Inferior parietal cortex (tissue), 1 donor: ENCODE results near the gene INKA1.

ENCODE experiments used
- DNase-seq: peaks from one replicate; pipeline ENCODE4 v3.0.0-alpha.2; 2016; ENCODE audit errors: extremely low spot score

The INKA1 gene

GRCh38 chr3:49786357-49787181 lies 16.5 kb upstream of the INKA1 start, which contains the start of gene IP6K1:
TSS of gene IP6K1 (minus strand) at chr3:49786542. CDS start at chr3:49748040, 38,502 bp downstream.
- DNase-seq = peak; percentile 100

- DNase-seq = no peak
These were observed 15.9 kb upstream of the INKA1 start for GRCh38 chr3:49787182-49787464.

- DNase-seq = no peak
These were observed 15.5 kb upstream of the INKA1 start for GRCh38 chr3:49787536-49787935.

GRCh38 chr3:49788056-49788455 lies 15.0 kb upstream of the INKA1 start:
- no peak for DNase-seq

GRCh38 chr3:49790626-49791411 lies 12.2 kb upstream of the INKA1 start:
- DNase-seq = no peak

- no peak for DNase-seq
These were observed 11.5 kb upstream of the INKA1 start for GRCh38 chr3:49791571-49791970.

- DNase-seq = no peak
These were observed 10.5 kb upstream of the INKA1 start for GRCh38 chr3:49792371-49793150.

- no peak for DNase-seq
These were observed 9.5 kb upstream of the INKA1 start for GRCh38 chr3:49793486-49794085.

GRCh38 chr3:49794431-49794830 lies 8.6 kb upstream of the INKA1 start:
- no peak for DNase-seq

GRCh38 chr3:49794926-49795905 lies 7.8 kb upstream of the INKA1 start:
- no peak for DNase-seq

GRCh38 chr3:49799105-49799504 lies 4.0 kb upstream of the INKA1 start:
- no peak for DNase-seq

- DNase-seq = no peak
These were observed 3.3 kb upstream of the INKA1 start, which contains the start of gene CDHR4 for GRCh38 chr3:49799761-49800160. TSS of gene CDHR4 (minus strand) at chr3:49799873. CDS start at chr3:49799812, 61 bp downstream.

- no peak for DNase-seq
These were observed 1.9 kb upstream of the INKA1 start for GRCh38 chr3:49801160-49801559.

GRCh38 chr3:49803465-49804140 lies 542 bp downstream of the INKA1 start:
- DNase-seq = no peak

GRCh38 chr3:49804141-49805041 lies 1.3 kb downstream of the INKA1 start:
- DNase-seq = no peak

- no peak for DNase-seq
These were observed 2.3 kb downstream of the INKA1 start for GRCh38 chr3:49805367-49805782.

- no peak for DNase-seq
These were observed 3.0 kb downstream of the INKA1 start for GRCh38 chr3:49805897-49806701.

GRCh38 chr3:49806850-49807249 lies 3.8 kb downstream of the INKA1 start:
- DNase-seq = no peak
